GM19328 (cell line): ENCODE measurements around the gene CAMTA1.

Experiments used
- ATAC-seq: cut with Tn5 transposase; IDR thresholded peaks from one replicate; pipeline ENCODE4 v1.9.1; 2021; ENCODE audit warnings: mild to moderate bottlenecking, moderate library complexity; ENCODE audit not compliant: unreplicated experiment

Gene CAMTA1

DNA sequence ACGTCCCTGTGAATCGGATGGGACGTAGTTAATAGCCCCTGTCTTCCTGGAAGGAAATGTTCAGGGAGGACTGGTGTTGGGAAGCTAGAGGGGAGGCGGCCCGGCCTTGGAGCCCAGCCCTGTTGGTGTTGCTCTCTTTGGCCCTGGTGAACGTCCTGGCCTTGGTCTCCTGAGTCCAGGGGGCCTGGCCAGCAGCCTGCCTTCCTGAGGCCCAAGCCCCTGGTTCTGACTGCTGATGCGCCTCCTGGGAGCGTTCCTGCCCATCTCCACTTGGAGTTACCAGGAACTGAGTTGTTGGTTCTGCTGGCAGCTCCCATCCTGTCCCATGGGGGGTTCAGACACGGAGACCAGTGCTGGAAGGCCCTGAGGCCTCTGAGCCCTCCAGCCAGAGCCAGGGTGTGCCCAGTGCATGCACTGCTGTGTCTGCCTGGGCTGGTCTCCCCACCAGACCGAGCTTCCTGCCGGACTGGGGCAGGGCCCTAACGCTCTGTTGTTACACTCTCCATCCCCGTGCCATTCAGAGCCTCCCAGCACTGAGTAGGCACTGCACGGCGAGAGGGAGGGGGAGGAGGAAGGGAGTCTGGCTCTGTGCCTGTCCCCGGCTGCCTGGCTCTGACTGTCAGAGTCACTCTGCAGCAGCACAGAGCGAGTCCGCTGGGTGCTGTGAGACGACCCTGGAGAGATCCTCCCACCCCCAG is 603.4 kb downstream of the CAMTA1 start:
- ATAC-seq = no peak

DNA sequence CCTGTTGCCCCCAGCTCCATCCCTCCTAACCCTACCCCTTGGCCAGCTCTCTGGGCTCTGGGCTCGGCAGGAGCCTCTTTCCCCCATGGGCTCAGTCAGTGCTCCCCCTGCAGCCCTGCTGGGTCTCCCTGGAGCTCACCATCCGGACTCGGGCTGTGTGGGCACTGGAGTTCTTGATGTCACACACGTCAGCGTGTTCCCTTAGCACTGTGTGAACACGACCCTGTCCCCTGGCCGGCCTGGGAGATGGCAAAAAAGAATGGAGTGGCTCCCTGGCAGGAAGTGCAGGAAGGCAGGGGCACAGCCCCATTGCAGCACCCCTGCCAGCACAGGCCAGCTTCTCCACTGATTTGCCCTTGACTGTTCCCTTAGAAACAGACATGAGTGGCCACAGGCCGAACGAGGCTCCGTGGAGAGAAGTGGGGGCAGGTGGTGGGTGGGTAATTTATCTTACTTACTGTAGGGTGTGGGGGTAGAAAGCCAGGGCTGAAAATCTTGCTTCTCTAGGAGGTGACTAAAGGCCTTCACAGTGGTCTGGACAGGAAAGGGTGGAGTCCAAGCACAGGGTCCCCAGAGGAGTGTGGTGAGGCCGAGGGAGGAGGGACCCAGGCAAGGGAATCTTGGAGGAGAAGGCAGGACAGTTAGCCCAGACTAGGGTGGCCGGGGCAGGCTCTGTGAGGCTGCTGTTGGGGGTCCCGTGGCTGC is 604.1 kb downstream of the CAMTA1 start:
- ATAC-seq = no peak

DNA sequence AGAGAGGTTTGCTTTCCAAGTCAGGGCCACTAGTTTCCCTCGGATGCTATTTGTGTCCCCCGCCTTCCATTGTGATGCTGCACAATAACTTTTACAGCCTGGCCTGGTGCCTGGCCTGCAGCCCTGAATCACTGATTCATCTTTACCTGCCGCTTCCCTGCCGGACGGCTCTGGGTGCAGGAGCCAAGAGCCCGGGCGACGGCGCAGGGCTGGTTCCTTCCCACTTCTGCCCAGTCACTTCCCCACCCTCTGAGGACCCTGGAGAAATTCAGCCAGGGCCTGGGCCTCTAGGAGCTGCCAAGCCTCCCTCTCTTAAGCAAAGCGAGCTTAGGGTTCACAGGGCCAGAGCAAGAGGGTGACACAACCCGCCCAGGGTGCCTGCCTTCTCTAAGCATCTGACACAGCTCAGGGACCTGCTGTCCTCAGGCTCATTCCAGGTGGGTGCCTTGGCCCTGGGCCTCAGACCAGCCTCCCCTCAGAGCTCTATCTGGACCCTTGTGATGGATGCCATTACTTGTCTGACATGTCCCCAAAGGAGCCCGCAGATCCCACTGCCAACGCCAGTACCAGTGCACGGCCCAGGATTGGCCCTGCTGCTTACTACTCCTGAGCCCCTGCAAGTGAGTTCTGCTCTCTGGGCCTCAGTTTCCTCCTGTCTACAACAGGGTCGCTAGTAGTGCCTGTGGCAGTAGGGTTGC is 604.8 kb downstream of the CAMTA1 start:
- no peak for ATAC-seq

DNA sequence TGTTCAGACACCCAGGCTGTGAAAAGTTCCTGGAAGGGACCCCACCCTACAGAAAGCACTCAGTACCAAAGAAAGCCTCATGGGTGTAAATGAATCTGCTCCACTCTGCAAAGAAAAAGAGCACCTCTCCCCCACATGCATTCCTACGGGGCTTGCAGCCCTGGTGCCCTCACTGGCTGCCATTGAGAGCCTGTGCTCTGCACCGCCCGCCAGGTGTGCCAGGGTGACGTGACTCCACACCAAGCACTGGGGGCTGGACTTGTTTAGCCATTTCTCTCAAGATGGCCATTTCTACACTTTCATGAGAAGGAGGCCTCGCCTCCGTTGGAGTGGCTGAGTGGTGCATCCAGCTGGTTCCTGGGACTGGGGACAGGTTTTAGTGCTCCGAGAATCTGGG is 605.3 kb downstream of the CAMTA1 start:
- ATAC-seq = no peak

DNA sequence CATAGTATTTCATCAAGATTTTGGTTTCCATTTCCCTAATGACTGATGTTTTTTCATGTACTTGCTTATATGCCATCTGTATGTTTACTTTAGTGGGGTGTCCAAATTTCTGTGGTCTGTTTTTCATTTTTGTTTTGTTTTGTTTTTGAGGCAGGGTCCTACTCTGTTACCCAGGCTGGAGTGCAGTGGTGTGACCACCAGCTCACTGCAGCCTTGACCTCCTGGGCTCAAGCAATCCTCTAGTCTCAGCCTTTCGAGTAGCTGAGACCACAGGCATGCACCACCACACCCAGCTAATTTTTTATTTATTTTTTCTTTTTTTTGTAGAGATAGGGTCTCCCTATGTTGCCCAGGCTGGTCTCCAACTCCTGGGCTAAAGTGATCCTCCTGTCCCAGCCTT is 607.9 kb downstream of the CAMTA1 start:
- no peak for ATAC-seq

DNA sequence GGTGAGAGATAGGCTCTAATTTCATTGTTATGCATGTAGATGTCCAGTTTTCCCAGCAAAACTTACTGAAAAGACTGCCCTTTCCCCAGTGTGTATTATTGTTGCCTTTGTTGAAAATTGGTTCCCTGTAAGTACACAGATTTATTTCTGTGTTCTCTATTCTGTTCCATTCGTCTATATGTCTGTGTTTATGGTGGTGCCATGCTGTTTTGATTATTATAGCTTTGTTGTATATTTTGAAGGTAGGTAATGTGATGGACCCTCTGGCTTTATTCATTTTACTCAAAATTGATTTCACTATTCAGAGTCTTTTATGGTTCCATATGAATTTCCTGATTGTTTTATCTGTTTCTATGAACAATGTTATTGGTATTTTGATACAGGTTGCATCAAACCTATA is 610.0 kb downstream of the CAMTA1 start:
- no peak for ATAC-seq

DNA sequence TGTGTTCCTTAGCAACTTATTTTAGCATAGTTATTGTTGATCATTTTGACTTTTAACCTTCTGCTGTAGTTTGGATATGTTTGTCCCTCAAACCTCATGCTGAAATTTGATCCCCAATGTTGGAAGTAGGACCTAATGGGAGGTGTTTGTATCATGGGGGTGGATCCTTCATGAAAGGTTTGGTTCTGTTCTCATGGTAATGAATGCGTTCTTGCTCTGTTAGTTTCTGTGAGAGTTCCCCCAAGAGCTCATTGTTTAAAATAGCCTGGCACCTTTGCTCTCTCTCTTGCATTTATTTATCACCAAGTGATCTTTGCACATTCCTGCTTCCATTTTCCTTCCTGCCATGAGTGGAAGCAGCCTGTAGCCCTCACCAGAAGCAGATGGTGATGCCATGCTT is 613.7 kb downstream of the CAMTA1 start:
- ATAC-seq = no peak

DNA sequence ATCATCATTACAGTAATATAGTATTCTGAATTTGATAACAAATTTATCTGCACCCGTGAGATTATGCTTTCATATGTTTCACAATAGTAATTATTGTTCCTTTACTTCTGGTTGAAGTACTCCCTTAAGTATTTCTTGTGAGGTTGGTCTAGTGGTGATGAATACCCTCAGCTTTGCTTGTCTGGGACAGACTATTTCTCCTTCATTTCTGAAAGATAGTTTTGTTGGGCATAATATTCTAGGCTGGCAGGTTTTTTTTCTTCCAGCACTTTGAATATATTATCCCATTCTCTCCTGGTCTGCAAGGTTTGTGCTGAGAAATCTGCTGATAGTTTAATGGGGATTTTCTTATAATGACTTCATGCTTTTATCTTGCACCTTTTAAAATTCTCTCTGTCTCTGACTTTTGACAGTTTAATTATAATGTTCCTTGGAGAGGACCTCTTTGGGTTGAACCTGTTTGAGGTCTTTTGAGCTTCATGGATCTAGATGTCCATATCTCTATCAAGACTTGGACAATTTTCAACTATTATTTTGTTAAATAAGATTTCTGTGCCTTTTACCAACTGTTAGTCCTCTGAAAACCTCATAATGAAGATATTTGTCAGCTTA is 614.4 kb downstream of the CAMTA1 start:
- no peak for ATAC-seq

DNA sequence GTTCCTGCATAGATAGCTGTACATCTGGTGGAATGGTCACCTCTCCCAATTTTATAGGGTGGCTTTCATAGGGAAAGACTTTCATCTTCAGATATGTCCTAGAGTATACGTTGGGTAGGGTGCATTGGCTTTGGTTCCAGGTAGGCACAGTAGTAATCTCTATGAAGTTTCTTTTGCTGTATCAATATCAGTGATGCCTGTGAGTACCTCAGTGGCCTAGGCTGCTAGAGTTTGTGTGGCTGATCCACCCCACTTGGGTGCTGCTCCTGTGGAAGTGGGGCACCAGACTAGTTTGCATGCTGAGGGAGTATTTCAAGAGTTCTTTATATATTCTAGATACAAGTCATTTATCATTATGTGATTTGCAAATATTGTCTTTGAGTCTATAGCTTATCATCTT is 615.3 kb downstream of the CAMTA1 start:
- no peak for ATAC-seq

DNA sequence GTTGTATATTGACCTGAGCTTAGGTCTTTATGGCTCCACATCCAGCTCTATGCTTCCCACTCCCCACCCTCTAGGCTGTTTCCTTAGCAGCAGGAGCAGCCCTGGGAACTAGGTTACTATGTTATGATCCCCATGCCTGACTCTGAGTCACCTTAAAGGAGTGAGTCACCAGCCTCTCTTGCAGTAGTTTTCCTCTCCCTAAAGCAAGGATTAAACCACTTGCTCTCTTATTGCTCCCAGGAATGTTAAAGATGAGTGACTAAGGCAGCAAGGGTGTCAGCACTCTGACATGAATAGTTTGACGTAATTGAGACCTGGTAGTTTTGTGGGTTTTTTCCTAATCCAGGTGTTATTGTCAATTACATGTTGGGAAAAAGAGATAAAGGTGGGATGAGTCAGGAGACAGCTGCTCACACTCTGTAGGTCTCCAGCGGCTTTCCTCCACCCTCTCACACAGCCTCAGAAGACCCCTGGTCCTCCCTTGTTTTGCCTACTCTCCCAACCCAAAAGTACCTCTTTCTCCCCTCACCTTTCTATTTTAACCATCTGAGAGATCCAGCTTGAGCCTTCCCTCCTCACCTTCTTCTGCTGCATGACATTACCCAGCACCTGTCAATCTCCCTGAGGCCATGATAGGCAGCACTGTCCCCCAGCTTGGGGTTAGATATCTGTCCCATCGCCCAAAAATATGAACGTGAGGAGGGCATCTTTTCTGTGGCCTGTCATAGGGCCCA is 616.7 kb downstream of the CAMTA1 start:
- ATAC-seq = no peak

DNA sequence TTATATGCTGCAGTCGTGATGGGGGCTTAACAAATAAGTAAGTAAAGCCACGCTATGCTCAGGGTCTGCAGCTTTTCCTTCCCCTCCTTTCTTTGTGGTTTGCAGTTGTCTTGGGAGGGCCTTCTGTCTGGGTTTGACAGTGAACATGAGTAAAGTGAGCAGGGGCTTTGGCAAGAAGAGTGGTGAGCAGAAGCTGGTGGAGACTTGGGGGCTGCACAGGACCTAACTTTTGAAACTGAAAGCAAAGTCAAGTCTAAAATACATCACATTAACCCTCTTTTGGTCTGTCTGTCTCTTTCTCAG is 617.2 kb downstream of the CAMTA1 start:
- no peak for ATAC-seq

DNA sequence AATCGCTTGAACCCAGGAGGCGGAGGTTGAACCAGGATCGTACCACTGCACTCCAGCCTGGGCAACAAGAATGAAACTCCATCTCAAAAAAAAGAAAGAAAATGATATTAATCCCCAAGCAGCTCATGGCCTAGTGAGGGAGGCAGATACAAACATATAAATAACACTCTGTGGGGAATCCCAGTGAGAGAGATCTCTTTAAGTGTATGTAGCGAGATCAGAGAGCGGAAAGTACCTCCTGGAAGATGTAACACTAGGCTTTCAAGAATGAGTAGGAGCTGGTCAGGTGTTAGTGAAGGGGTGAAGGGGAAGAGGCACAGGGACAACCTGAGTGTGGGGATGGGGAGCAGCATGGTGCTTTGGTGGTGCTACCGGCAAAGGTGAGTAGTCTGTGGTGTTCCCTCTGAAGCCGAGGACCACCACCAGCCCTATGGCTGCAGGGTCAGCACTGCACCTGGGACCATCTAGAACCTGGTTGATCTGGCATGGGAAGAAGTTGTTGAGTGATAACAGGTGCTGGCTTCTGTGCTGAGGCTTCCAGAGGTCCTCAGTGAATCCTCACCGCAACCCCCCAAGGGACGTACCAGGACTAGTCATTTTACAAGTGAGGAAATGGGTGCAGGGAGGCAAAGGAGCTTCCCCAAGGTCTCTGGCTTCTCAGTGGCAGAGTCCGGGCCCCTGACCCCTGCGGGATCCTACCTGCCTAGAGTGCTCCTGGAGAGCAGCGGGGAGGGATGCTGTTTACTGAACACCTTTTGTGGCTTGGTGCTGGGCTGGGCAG is 618.2 kb downstream of the CAMTA1 start:
- ATAC-seq = no peak

DNA sequence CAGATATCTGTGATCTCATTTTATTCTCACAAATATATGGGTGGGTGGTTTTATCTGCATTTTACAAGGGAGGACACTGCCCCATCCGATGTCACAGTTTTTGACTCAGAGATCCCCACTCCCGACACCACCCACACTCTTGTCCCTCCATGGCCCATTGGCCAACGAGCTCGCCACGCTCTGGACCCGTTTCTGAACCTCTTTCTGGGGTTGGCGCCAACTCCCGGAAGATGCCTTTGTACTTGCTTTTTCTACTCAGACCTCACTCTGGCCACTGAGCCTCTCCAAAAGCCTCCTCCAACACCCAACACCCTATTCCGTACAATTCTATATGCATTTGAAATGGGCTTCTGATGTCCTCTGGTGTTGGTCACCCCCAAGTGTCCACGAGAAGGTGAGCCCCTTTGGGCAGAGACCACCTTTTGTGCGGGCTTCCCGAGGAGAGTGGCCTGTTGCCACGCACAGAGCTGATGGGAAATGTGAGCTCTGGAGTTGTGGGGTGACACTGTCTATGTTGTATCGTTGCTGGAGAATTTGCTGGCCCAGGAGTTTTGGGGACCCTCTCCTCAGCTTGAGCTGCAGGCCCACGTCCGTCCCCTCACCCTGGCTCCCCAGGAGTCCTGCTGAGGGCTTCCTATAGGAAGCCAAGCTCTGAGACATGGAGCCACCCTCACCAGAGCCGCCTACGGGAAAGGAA is 618.9 kb downstream of the CAMTA1 start:
- ATAC-seq = no peak

DNA sequence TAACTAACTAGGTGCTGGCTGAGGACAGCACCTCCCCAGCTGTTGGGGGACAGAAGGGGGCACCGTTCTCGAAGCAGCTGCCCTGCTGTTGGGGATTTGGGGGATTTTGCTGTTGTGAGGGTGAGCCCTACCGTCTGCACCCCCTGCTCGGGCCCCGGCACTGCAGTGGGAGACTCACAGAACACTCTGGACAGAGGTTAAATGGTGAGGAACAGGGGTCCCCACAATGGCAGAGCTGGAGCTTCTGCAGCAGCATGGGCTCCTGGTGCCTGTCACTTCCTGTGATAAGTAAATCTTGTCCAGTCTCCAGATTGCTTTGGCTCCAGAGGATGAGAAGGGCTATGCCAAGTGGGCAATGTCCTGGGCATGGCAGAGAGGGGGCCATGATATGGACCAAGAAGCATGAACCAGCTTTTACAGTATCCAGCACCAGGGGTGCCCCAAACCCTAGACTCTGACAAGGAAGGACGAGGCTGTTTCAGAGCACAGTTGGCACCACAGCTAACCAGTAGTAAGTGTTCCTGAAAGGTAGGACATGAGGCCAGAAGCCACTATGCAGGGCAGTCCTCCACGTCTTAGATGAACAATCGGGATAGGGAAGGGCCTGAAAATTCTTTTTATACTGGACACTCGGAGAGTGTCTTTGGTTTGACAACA is 620.7 kb downstream of the CAMTA1 start:
- ATAC-seq = no peak

DNA sequence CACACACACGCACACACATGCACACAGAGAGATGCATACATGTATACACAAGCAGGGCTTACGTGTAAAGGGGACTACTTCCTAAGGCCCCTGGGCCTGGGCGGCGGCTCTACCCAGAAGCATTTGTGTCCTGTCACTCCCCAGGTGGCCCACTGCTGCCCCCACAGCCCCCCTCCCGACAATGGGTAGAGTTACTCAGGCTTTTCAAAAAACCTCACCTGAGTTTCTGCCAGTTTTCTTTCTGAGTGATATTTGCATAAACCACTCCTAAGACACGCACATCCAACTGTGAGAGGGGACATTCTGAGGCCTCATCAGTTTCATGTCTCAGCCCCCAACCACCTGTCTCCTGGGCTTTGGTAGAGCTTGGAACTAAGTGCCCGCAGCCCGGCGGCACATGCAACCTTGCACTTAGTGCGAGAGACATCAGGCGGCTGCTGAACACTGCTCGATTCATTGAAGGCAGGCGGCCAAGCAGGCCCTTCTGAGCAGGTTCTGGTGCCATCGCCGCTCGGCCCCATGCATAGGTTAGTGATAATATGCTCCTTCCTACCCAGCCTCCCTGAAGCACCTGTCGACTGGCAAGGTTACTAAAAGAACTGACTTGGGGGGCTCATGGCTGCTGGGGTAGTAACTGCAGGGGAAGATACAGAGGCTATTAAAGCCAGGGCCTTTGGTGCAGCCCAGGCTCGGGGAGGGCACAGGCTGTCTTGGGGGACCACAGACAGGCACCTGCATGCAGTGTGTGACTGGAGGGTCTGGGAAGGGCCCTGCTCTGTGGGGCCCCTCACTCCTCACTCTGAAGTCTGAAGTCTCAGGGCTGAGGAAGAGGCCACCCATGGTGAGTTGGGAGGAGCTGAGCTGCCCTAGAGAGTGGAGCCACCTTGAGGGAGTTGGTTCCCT is 621.6 kb downstream of the CAMTA1 start:
- ATAC-seq = no peak

DNA sequence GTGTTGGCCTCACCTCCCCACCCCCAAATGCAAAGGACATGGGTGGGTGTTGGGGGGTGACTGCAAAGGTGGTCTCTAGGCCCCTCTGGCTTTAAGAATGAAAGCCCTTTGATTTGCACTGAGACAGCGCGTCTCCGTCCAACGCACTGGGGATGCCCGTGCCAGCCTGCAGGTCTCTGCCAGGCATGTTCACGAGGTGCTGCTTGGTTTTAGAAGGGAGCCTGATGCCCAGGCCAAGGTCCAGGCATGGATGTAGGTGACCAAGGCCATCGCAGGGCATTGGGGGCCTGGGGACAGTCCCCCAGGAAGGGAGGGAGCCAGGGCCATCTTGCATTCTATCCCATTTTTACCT is 622.3 kb downstream of the CAMTA1 start:
- ATAC-seq = no peak

DNA sequence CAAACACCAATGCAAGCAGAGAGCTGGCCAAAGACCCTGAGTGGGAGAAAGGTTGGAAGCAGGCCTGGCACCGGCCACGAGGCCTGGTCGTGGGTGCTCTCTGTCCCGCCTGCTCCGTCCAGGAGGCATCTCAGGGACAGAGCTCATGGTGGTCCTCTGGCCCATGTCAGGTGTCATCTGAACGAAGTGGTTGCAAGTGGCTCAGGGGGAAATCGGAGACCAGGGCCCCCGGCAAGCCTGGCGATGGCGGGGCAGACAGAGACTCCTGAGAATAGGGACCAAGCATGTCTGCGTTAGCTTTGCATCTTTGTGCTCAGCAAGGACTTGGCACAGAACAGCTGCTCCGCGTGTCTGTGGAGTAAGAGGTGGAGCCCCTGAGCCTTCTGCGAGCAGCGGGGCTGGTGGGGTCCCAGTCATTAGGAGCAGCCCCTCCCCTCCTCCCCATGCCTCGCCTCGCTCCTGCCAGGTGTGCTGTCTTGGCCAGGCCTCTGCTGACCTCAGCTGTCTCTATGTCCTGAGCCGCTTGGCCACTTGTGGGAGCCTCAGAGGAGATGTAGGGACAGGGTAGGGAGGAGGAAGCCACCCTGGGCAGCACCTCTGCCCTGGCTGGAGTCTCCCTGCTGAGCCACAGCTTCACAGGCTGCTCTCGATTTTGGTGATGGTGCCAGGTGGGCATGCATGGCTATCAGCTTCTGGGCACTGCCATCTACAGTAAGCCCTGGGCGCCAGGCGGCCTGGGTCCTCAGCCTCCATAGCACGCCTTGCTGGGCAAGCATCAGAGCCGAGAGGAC is 622.9 kb downstream of the CAMTA1 start:
- no peak for ATAC-seq

DNA sequence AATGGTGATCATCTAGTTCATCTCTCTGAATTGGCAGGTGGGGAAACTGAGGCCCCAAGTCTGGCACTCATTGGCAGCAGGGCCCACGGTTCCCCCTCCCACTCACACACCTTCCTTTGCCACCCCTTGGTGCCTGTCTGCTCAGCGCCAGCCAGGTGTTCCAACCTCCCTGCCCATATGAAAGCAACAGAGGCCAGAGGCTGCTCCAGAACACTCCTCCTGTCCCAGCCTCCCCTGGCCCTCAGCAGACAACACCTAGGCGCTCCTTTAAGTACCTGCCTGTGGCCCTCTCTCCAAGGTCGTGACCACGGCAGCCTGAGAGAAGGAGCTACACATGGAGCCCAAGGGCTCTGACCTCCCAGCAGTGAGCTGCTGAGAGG is 623.5 kb downstream of the CAMTA1 start:
- ATAC-seq = no peak
